Measurements from ENCODE around the gene TSHZ2.

TSHZ2 gene

DNA sequence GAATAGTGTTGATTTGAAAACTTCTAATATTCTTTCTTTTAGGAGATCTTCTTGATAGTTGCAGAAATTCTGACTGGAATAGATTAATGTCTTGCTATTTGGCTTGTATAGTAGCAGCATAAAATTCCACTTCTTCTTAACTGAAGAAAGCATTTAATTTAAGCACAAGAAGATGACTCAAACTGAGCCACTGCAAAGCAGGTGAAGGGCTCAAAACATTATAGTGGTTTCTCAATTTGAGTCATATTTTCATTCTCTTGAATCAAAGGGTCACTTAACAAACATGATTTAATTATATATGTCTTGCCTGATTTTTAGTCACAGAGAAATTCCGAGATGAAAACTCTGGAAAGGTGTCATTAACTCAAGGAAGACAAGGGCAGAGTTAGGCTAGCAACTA is 382.2 kb downstream of the TSHZ2 start:
- no peak overlapping the region for H3K27ac ChIP-seq (ENCODE audit: low read depth, low read length, poor library complexity, severe bottlenecking)
- no peaks in the 10 kb centered on the region for H3K79me2 ChIP-seq (ENCODE audit: insufficient read depth, low read length)
- H3K9me3 ChIP-seq (ENCODE audit: low read length), result 0 out of 2 replicates have a peak, but pooled peaks cover 5% of the 10 kb centered on the region
- no peaks in the 10 kb centered on the region for H3F3A ChIP-seq (ENCODE audit: insufficient read depth, low read length)
- TF ChIP-seq EZH2 (IDR thresholded peaks at IDR 0.05; ENCODE audit: borderline replicate concordance, low read length) (no peak), CTCF (IDR thresholded peaks at IDR 0.05; ENCODE audit: low read length) (no peak)
- H3K4me3 ChIP-seq (ENCODE audit: low read depth, low read length, poor library complexity, severe bottlenecking), result no peak overlapping the region
- no peaks in the 10 kb centered on the region for H3K36me3 ChIP-seq (ENCODE audit: insufficient read depth, low read length)
- H3K9me2 ChIP-seq (ENCODE audit: low read depth, low read length), result no peaks in the 10 kb centered on the region
- H3K4me2 ChIP-seq (ENCODE audit: low read length), result no peak overlapping the region
- H4K20me1 ChIP-seq (ENCODE audit: insufficient read depth, low read length), result no peaks in the 10 kb centered on the region
- H3K4me1 ChIP-seq (ENCODE audit: insufficient read depth, low read length, severe bottlenecking), result no peaks in the 10 kb centered on the region
- H3K27me3 ChIP-seq (ENCODE audit: insufficient read depth, low read length), result no peaks in the 10 kb centered on the region
- H3K9ac ChIP-seq (ENCODE audit: low read length), result no peak overlapping the region
- no peak overlapping the region for H2AFZ ChIP-seq (ENCODE audit: low read length)

DNA sequence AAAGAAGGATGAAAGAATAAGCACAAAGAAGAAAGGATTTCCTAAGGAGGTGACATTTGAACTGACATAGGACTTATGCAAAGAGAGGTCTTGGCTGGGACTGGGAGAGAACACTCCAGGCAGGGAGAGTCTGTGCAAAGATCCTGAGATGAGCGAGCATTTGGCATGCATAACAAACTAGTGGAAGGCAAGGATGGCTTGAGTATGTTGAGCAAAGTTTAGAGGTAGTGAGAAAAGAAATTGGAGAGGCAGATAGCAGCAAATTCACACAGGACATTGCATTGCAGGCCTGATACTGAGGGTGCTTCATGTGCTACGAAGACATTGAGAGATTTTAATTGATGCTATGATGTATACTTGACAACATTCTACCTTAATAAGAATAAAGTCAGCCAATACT is 383.6 kb downstream of the TSHZ2 start:
- H3K36me3 ChIP-seq (ENCODE audit: insufficient read depth, low read length), result no peaks in the 10 kb centered on the region
- no peak overlapping the region for H2AFZ ChIP-seq (ENCODE audit: low read length)
- no peaks in the 10 kb centered on the region for H3K27me3 ChIP-seq (ENCODE audit: insufficient read depth, low read length)
- no peak overlapping the region for H3K4me3 ChIP-seq (ENCODE audit: low read depth, low read length, poor library complexity, severe bottlenecking)
- H4K20me1 ChIP-seq (ENCODE audit: insufficient read depth, low read length), result no peaks in the 10 kb centered on the region
- no peak overlapping the region for H3K27ac ChIP-seq (ENCODE audit: low read depth, low read length, poor library complexity, severe bottlenecking)
- H3K9me2 ChIP-seq (ENCODE audit: low read depth, low read length), result no peaks in the 10 kb centered on the region
- no peaks in the 10 kb centered on the region for H3K4me1 ChIP-seq (ENCODE audit: insufficient read depth, low read length, severe bottlenecking)
- H3K79me2 ChIP-seq (ENCODE audit: insufficient read depth, low read length), result no peaks in the 10 kb centered on the region
- H3K4me2 ChIP-seq (ENCODE audit: low read length), result no peak overlapping the region
- H3K9ac ChIP-seq (ENCODE audit: low read length), result no peak overlapping the region
- TF ChIP-seq CTCF (IDR thresholded peaks at IDR 0.05; ENCODE audit: low read length), result no peak
- no peak for TF ChIP-seq EZH2 (IDR thresholded peaks at IDR 0.05; ENCODE audit: borderline replicate concordance, low read length)
- H3F3A ChIP-seq (ENCODE audit: insufficient read depth, low read length), result no peaks in the 10 kb centered on the region
- 0 out of 2 replicates have a peak, but pooled peaks cover 5% of the 10 kb centered on the region for H3K9me3 ChIP-seq (ENCODE audit: low read length)

DNA sequence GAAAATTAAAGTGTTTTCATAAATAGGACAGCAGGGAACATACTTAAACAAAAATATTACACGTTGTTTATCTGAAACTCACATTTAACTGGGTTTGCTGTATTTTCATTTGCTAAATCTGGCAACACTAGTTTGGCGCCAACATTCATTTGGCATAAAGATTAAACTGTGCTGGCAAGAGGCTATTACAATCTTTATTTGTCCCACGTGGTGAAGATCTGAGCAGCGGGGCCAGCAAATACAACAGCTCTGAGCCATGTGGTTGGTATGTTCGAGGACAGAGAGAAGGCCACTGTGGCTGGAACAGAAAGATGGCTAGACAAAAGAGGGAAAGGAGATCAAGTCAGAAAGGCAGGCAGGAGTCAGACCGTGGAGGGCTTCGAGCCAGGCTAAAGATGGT is 387.3 kb downstream of the TSHZ2 start:
- Histone ChIP-seq H3K9ac (ENCODE audit: low read length) (no peak overlapping the region), H3K9me3 (ENCODE audit: low read length) (0 out of 2 replicates have a peak, but pooled peaks cover 5% of the 10 kb centered on the region), H3F3A (ENCODE audit: insufficient read depth, low read length) (no peaks in the 10 kb centered on the region), H2AFZ (ENCODE audit: low read length) (no peak overlapping the region), H3K27ac (ENCODE audit: low read depth, low read length, poor library complexity, severe bottlenecking) (no peak overlapping the region), H3K27me3 (ENCODE audit: insufficient read depth, low read length) (no peaks in the 10 kb centered on the region), H3K4me1 (ENCODE audit: insufficient read depth, low read length, severe bottlenecking) (no peaks in the 10 kb centered on the region), H3K4me3 (ENCODE audit: low read depth, low read length, poor library complexity, severe bottlenecking) (no peak overlapping the region), H3K36me3 (ENCODE audit: insufficient read depth, low read length) (no peaks in the 10 kb centered on the region), H4K20me1 (ENCODE audit: insufficient read depth, low read length) (no peaks in the 10 kb centered on the region), H3K4me2 (ENCODE audit: low read length) (no peak overlapping the region), H3K79me2 (ENCODE audit: insufficient read depth, low read length) (no peaks in the 10 kb centered on the region), H3K9me2 (ENCODE audit: low read depth, low read length) (no peaks in the 10 kb centered on the region)
- no peak for TF ChIP-seq CTCF (IDR thresholded peaks at IDR 0.05; ENCODE audit: low read length)
- TF ChIP-seq EZH2 (IDR thresholded peaks at IDR 0.05; ENCODE audit: borderline replicate concordance, low read length), result no peak

All from OCI-LY1 (cell line).